Stomach (tissue), 9 donors: Measurements from ENCODE around the gene TSPAN32. TPM values are rescaled to one million over a fixed set of nuclear protein-coding genes. Genes with fewer than 3 reads are reported as not detected.

Experiments
- DNase-seq, 2 donors: peaks; one replicate each; pipeline versions ENCODE4 v3.0.0 to v3.0.0-alpha.2; 2013 to 2019
- H3K27ac ChIP-seq, 5 donors: fragments of 200-600 bp in 4 of 5; sonication (generic) in 4 of 5; one replicate each; pipeline ENCODE4 v1.5.1; 2013 to 2019; ENCODE audit warnings: mild to moderate bottlenecking in 1 of 5, moderate library complexity in 1 of 5
- H3K27me3 ChIP-seq, 3 donors: fragments of 200-600 bp; sonication (generic); one replicate each; pipeline ENCODE4 v1.5.1; 2017 to 2019; ENCODE audit warnings: mixed run types in 1 of 3
- H3K36me3 ChIP-seq, 4 donors: fragments of 200-600 bp; sonication (generic); 1 replicate in 3 of 4; 2 replicates in 1 of 4; pipeline ENCODE4 v1.5.1; 2016 to 2019
- H3K4me1 ChIP-seq, 4 donors: fragments of 200-600 bp; sonication (generic); one replicate each; pipeline ENCODE4 v1.5.1; 2016 to 2019
- H3K4me3 ChIP-seq, 4 donors: fragments of 200-600 bp; sonication (generic) in 3 of 4; one replicate each; pipeline ENCODE4 v1.5.1; 2016 to 2019; ENCODE audit warnings: mild to moderate bottlenecking in 1 of 4
- H3K9me3 ChIP-seq, 4 donors: fragments of 200-600 bp; sonication (generic); one replicate each; pipeline ENCODE4 v1.5.1; 2016 to 2019
- EP300 ChIP-seq: sonication (generic); formaldehyde crosslinking; IDR thresholded peaks from one replicate; pipeline ENCODE4 v1.6.1; 2017; ENCODE audit warnings: antibody characterized with exemption
- POLR2A ChIP-seq, 4 donors: fragments of 450-650 bp; IDR thresholded peaks; one replicate each; pipeline ENCODE4 v1.6.1; 2016; ENCODE audit warnings: antibody characterized with exemption in 4 of 4, control low read depth in 2 of 4, mild to moderate bottlenecking in 1 of 4, moderate library complexity in 1 of 4
- POLR2AphosphoS5 ChIP-seq, 3 donors: sonication (generic); formaldehyde crosslinking; IDR thresholded peaks; one replicate each; pipeline ENCODE4 v1.6.1; 2016; ENCODE audit warnings: antibody characterized with exemption in 3 of 3
- WGBS, 5 donors: extraction: QIAGEN DNeasy Blood & Tissue Kit in 3 of 5; methylation state at CpG; one replicate each; pipeline versions ENCODE4 v1.1.5 to v1.1.7; 2013 to 2018; 5-methylcytosine and 5-hydroxymethylcytosine counted together
- intact Hi-C: fragments of 100-400 bp; cut with DNase I; formaldehyde crosslinking; loops from one replicate; pipeline ENCODE4 v1.15.1; 2023; ENCODE audit warnings: low total_unique reads
- polyA plus RNA-seq, 3 donors: library from polyadenylated mRNA; stranded (reverse); fragments of 200-250 nt; gene quantifications; one replicate each; pipeline ENCODE4 v1.2.3, GENCODE V29; 2013
- total RNA-seq, 5 donors: library from RNA; depleted of rRNA; stranded (reverse); fragments of >200 nt; gene quantifications; one replicate each; pipeline versions ENCODE4 v1.1.0 to v1.2.3, GENCODE V29; 2014 to 2016
- TF ChIP-seq, protein P1 (sequence below), 7 experiments: fragments of 450-650 bp in 4 of 7; fragments of 200-600 bp in 3 of 7; sonication (generic) in 3 of 7; IDR thresholded peaks; one replicate each; pipeline ENCODE4 v1.5.1; 2016 to 2019; ENCODE audit warnings: antibody characterized with exemption in 7 of 7, control low read depth in 2 of 7, mild to moderate bottlenecking in 1 of 7
- donor health status: healthy with polysubstance abuse.
- donor health status: Bipolar disorder and iron deficiency.
- donor health status: healthy.

TSPAN32 gene
- total and polyA plus RNA-seq, 8 donors: 1.1 to 9.0 (median 2.3) TPM; not detected in 4

DNA sequence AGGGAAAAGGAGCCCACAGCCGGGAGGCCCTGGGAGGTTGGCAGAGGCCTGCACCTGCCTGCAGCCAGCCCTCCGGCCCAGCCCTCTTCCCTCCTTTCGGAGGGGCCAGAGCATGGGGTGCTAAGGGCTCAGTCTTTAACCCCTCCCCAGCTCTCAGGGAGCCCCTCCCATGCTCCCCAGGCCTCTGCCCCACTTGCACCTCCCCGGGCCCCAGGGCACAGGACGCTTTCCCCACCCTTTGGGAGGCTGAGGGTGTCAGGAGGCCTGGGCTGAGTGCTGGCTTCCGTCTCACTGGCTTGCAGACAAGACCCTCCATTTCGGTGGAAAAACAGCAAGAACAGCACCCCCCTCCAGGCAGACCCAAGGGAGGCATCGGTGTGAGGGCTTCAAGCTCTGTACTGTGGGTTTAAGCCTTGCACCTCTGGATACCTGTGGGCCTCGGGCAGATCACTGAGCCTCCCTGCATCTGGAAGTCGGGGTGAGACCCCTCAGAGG lies 38.7 kb upstream of the TSPAN32 start:
- no peak overlapping the region for H3K4me3 ChIP-seq
- H3K27me3 ChIP-seq: peaks cover 0 to 36% (median 0%) of the 10 kb centered on the region in 3 donors
- H3K4me1 ChIP-seq: peaks cover 0 to 11% (median 4%) of the 10 kb centered on the region in 4 donors
- H3K36me3 ChIP-seq: no peaks in the 10 kb centered on the region
- intact Hi-C loops: no loop called here
- H3K9me3 ChIP-seq: no peaks in the 10 kb centered on the region
- WGBS, 5 donors: 79 to 94% (median 89%) methylated on average over 8 to 10 of the region's 10 CpGs
- no peak for DNase-seq
- TF ChIP-seq, protein P1, sequence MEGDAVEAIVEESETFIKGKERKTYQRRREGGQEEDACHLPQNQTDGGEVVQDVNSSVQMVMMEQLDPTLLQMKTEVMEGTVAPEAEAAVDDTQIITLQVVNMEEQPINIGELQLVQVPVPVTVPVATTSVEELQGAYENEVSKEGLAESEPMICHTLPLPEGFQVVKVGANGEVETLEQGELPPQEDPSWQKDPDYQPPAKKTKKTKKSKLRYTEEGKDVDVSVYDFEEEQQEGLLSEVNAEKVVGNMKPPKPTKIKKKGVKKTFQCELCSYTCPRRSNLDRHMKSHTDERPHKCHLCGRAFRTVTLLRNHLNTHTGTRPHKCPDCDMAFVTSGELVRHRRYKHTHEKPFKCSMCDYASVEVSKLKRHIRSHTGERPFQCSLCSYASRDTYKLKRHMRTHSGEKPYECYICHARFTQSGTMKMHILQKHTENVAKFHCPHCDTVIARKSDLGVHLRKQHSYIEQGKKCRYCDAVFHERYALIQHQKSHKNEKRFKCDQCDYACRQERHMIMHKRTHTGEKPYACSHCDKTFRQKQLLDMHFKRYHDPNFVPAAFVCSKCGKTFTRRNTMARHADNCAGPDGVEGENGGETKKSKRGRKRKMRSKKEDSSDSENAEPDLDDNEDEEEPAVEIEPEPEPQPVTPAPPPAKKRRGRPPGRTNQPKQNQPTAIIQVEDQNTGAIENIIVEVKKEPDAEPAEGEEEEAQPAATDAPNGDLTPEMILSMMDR (IDR thresholded peaks at IDR 0.05): no peak
- no peak for TF ChIP-seq EP300
- H3K27ac ChIP-seq: no peak overlapping the region

DNA sequence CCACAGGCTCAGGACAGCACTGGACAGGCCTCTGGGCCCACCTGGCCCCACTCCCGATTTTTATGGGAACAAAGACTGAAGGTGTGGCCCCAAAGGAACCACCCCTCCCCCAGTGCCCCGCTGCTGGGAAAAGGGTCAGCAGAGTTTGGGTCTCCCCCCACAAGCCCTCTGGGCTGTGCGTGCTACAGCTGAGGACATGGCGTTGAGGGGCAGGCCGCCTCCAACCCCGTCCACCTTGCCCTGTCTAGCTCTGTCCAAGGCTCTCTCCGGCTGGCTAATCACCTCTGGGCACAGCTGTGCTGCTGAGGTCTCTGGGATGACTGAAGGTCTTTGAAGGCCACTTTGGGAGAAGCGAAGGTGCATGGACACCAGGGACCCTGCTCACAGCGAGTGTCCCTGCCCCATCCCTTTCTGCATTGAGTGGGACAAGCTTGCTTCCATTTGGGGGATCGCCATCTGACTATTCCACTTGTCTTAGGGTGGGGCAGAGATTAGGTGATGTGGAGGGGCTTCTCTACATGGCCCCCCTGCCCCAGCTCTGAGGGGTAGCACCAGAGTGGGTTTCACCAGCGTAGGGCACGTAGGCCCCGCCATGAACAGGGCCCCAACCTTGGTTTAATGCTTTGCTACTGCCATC lies 38.0 kb upstream of the TSPAN32 start:
- no peaks in the 10 kb centered on the region for H3K9me3 ChIP-seq
- TF ChIP-seq POLR2AphosphoS5 (IDR thresholded peaks at IDR 0.05) (no peak), POLR2A (IDR thresholded peaks at IDR 0.05) (no peak)
- TF ChIP-seq, protein P1 (IDR thresholded peaks at IDR 0.05): no peak
- H3K4me3 ChIP-seq: no peak overlapping the region
- no peak for DNase-seq
- no peaks in the 10 kb centered on the region for H3K36me3 ChIP-seq
- intact Hi-C loops: no loop called here
- H3K27ac ChIP-seq: no peak overlapping the region
- peaks cover 0 to 43% (median 5%) of the 10 kb centered on the region in 3 donors for H3K27me3 ChIP-seq
- WGBS, 5 donors: 92 to 96% (median 93%) methylated on average over 7 to 13 of the region's 13 CpGs
- H3K4me1 ChIP-seq: peaks cover 2 to 19% (median 11%) of the 10 kb centered on the region in 4 donors

DNA sequence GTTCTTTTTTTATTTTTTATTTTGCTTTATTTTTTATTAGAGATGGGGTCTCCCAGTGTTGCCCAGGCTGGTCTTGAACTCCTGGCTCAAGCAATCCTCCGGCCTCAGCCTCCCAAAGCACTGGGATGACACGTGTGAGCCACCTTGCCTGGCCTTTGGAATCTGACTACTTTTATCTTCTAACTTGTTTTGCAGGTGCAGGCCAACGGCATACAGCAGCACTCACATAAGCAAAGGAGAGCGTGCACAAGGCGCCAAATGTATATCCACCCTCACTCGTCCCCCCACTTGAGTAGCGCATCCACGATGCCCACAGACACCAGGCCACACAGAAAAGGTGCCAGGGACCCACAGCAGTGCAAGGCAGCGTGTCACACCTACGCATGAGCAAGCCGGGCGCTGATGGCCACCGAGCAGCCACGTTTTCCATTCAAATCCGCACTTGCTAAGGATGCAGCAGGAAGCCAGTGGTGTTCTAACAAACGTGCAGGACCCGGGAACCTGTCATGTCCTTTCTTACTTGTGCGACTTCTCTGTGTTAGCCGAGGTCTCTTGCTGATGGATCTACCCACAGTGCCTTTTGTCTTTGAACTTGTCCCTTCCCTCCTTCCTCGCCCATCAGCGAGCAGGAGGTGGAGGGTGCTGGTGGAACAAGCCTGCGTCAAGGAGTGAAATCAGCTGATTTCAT lies 37.3 kb upstream of the TSPAN32 start:
- WGBS, 5 donors: 83 to 94% (median 90%) methylated on average over 22 of the region's 22 CpGs
- intact Hi-C loops: no loop called here
- TF ChIP-seq POLR2A (IDR thresholded peaks at IDR 0.05): no peak
- no peak for TF ChIP-seq POLR2AphosphoS5 (IDR thresholded peaks at IDR 0.05)
- TF ChIP-seq EP300: no peak
- TF ChIP-seq, protein P1 (IDR thresholded peaks at IDR 0.05): no peak
- Histone ChIP-seq H3K9me3 (no peaks in the 10 kb centered on the region), H3K4me1 (peaks cover 9 to 25% (median 18%) of the 10 kb centered on the region in 4 donors), H3K27ac (no peak overlapping the region), H3K4me3 (no peak overlapping the region), H3K27me3 (peaks cover 0 to 50% (median 12%) of the 10 kb centered on the region in 3 donors), H3K36me3 (no peaks in the 10 kb centered on the region)
- no peak for DNase-seq

DNA sequence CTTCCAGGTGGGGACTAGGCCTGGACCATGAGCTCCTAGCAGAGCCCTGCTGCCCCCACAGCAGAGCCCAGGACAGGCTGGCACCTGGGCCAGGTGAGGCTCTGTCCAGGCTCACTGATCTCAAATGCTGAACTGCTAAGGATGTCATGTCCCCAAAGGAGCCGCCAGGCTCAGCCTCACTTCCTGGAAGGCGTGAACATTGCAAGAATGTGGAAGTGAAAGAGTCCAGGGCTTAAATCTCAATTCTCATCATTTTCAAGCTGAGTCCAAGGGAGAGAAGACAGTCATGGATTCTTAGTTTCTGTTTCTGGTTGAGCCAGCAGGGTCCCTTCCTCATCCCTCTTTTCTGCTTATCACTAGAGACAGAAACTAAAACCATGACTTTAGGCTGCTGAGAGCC lies 36.4 kb upstream of the TSPAN32 start:
- Histone ChIP-seq H3K36me3 (no peaks in the 10 kb centered on the region), H3K9me3 (no peaks in the 10 kb centered on the region), H3K4me3 (no peak overlapping the region), H3K27ac (peak overlapping the region in 2 of 5 donors; percentile 38 to 77), H3K4me1 (peaks cover 18 to 34% (median 27%) of the 10 kb centered on the region in 4 donors), H3K27me3 (peaks cover 4 to 54% (median 21%) of the 10 kb centered on the region in 3 donors)
- WGBS, 5 donors: 20 to 38% (median 30%) methylated on average over 2 of the region's 2 CpGs
- TF ChIP-seq, protein P1 (IDR thresholded peaks at IDR 0.05): no peak
- TF ChIP-seq POLR2A (IDR thresholded peaks at IDR 0.05) (no peak), POLR2AphosphoS5 (IDR thresholded peaks at IDR 0.05) (no peak), EP300 (no peak)
- DNase-seq: peak; percentile 27 to 59
- intact Hi-C loops: no loop called here
